Ramos (cell line): ENCODE data around the gene KCNE1.

Experiments
- in situ Hi-C: fragments of 300-500 bp; cut with MboI; formaldehyde crosslinking; loops from one replicate; pipeline ENCODE4 v1.14.3; 2022; ENCODE audit warnings: low sequenced_read_pairs; ENCODE audit not compliant: unreplicated experiment

The KCNE1 gene

DNA sequence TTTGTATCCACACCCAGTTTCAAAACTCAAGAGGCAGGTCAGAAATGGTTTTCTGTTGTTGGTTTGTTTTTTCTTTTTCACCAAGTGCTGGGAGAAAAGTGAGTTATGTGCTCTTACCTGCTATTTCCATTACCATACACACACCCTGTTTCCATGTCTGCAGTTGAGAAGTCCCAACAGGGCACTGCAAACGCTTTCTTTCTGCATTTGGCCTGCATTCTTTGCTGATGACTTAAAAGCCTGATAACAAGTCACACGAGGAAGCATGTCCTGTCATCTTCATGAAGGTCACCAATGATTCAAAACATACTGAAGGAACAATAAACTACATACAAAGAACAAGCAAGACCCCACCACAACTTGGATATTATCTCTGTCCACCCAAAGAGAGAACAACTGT lies 24.8 kb upstream of the KCNE1 start:
- in situ Hi-C loops: no loop called here

DNA sequence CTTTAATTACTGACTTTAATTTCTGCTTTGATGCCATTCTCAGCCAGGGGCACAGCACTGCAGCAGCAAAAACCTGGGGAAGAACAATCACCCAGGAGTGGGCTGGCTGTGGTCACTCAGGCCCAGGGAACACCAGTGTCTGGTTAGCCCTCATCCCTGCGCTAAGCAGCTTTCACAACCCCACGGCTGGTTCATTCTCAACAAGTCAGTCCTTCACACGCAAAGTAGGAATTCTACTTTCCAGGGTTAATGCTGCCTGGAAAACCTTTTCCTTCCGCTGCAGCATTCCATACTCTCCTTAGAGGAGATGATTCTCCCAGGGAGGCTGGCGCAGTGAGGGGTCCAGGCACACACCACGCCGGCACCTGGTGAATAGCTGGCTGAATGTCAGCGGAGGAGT lies 24.3 kb upstream of the KCNE1 start:
- in situ Hi-C loops: no loop called here

DNA sequence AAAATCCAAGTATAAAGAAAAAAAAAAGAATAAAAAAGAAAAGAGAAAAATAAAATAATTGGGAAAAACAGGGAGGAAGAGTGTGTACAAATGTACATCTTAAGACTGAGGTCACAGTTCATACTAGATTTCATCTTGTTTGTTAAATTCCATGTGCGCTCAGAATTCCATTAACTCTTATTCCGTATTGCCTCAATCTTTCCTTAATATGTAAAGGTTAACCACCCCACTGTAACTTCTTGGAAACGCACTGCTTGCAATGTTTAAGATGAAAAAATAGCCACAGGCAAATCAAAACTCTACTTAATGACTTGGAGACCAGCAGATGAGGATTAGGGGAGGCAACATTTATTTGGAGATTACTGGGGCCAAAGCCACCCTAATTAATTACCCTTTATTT lies 23.9 kb upstream of the KCNE1 start:
- in situ Hi-C loops: no loop called here

DNA sequence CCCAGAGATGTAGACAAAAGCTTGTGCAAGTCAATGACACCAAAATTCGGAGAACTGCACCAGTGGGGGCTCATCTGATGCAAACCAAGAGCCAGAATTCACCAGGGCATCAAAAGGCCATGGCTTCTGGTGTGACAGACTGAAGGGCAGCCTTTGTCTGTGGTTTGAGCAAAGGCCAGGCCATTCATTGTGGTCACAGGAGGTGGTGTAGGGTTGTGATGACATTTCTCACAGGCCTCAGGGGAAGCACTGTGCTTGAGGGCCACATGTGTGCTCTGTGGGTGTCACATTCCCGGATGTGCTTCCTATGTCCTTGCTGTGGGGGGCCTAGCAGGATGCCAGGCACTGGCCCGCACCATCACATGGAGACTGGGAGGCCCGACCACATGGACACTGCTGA lies 22.5 kb upstream of the KCNE1 start:
- in situ Hi-C loops: no loop called here

DNA sequence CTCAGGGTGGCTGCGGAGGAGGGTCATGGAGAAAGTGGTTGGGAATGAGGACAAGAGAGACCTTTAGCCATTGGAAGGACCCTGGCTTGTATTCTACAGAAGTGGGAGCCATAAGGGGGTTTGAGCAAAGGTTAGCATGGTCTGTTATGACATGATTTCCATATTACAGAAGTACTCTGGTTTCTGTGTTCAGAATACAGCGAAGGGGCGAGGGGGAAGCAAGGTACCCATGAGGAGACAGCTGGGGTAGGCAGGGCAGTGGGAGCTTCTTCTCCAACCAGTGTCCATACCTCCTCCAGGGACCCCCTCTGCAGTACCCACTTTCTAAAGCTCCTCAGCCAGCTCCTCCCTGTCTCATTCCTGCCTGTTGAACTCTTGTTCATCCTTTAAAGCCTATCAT lies 21.9 kb upstream of the KCNE1 start:
- in situ Hi-C loops: no loop called here

DNA sequence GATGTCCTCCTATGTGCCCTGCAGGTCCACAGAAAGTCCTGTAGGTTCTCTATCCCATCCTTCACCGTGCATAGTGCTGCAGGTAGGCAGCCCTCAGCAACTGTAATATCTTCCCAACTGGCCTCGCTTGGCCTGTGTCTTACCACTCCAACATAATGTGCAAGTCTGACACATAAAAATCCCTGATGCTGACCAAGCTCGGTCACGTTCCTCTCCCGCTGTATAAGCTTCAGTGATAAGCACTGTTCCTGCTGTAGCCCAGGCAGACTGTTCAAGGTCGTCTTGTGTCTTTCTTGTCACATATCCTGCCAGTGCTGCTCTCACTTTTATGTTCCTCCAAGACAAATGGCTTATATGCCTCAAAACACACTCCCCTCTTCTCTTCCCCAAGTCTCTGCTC lies 19.4 kb upstream of the KCNE1 start:
- in situ Hi-C loops: no loop called here

DNA sequence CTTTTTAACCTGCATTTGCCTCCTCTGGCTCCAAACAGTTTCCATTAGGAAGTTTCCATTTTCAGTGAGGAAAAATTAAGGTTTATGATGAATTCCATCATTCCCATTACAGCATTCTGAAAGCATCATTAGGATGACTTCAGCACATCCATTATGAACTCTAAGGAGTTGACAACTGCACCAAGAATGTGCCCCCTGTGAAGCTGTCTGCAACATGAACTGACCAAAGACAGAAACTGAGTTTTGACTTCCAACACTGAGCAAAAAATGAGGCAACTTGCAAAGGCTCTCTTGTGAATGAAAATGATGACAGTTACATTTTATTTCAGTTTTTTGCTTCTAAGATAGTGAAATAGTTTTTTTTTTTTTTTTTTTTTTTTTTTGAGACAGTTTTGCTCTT lies 18.3 kb upstream of the KCNE1 start:
- in situ Hi-C loops: no loop called here

DNA sequence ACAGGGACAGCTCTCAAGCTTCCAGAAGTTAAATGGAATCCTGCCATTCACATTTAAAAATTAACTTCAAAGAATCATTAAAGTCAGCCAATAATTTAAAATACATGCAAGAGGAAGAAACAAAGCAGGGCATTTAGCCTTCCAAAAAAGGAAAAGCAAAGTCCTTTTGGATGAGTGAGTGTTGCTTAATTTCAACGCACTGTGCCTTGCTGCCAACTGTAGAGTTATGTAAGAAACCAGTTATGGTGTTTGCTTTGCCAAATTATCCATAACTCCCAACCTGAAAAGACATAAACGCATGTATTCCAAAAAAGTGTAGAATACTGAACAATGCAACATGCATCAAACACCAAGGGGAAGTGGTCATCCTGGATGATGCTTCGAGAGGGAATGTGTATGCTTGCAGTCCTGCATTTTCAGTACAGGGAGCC lies 16.1 kb upstream of the KCNE1 start:
- in situ Hi-C loops: no loop called here

DNA sequence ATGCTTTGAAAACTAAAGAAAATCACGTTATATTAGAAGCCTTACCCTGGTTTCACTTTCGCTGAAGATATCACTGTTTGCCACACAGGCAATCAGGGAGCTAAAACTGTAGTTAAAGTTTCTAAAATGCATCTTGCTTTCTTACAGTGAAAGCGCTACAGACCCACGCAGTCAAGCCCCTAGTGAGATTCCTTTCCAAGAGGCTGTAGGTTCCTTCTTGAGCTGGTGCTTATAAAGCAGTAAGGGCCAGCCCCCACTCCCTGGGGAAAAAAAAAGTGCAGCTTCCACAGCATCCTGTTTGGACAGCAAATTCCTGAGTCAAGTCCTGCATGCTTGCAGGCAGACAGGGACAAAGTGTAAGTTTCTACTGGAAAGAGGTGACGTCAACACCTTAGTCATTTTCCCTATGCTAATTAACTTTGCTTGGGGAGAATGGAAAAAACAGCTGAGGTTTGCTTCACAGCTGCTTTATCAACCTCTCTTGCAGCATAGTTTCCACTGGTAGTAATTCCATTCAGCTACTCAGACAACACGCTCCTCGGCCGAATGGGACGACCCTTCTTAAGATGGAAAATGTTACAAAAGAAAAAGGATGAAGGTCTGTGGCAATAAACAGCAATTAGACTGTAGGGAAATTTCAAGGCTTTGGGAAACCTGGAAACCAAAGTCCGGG lies 14.7 kb upstream of the KCNE1 start:
- in situ Hi-C loops: no loop called here

DNA sequence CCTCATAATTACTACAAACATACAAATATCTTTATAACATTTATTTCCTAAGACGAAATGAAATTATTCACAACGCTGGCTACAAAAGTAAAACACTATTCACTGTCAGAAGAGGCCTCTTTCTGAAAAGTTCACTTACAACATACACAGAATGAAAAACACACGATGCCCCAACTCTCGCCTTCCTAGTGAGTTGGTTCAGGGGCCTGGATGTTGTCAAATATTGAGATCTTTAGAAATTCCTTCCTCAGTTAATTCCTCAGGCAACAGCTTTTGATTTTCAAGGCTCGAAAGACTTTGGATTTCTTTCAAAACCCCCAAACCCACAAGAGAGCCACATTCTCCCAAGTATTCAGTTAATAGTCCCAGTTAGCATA lies 14.2 kb upstream of the KCNE1 start:
- in situ Hi-C loops: no loop called here

DNA sequence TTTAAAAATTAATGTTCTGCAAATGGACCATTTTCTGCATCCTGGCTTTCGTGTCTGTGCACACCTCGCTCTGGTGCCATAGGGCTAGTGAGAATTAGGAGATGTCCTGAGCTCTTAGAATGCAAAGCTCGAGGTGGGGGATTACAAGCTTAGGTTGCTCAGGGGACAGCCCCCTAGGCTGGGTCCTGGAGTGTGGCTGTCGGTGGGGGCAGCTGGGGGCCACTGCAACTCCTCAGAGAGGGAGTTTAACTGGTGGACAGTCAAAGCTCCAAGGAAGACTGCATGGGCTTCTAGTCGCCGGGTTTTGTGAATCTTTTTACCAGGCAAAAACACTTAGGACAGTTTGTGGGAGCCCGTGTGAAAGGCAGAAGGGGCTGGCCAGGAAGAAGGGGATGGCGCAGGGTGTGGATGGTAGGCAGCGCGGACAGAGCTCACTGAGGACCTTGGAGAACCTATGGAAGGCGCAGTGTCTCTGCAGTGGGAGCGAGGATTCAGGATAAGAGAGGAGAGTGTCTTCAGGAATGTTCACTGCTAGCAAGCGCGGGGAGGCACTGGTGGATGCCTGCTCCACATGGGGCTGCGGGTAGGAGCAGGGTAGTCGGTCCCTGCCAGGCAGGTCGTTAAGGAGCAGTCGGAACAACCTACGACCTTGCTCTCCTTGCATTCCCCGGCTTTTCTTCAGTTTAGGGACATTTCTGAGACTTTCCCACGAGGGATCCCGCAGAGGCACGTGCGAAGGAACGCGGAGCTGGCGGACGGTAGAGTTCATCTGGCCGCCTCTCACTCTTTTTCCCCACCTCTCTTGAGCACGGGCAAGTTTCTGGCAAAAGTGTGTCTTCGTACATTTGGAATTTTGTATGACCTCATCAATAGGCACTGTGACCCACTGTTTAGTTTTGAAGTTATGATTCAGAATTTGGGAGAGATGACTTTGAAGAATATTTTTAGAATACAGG lies 12.9 kb upstream of the KCNE1 start:
- in situ Hi-C loops: no loop called here

DNA sequence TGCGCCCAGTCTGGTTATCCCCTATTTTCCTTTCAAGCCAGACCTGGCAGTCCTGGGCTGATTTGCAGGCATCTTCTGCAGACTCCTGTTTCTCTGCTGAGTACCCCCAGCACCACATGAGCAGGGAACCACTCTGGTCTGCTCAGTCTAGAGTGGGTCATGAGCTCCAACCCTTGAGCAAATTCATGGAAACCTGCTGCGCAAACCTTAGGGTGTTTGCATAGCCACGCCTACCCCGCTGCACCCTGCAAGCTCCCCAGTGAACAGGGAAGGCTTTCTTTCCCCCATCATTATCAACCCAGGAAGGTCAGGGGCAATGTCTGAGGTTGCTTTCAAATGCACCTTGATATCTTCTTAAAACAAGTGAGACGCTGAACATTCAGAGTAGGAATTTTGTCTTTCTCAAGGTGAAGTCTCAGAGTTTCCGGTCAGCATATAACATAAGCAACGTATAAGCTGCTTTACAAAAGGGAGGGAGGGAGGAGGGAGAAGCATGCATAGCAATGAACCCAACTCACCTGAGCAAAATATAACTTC lies 11.1 kb upstream of the KCNE1 start:
- in situ Hi-C loops: no loop called here

DNA sequence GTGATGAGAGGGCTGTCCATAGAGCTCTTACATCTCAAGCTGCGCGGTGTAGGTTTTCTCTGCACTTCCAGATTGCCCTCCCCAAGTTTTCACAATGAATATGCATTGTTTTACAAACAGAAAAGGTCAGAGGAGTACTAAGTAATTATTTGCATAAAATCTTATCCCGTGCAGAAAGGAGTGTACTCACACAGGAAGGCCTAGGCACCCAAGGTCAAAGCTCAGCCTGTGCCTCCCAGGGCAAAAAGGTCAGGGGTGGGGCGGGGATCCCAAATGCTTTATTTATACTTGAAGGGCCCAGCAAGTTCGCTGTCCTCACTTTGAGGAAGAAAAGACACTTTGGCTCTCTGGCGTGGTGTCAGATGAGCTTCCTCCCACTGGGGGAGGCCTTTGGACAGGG lies 10.3 kb upstream of the KCNE1 start:
- in situ Hi-C loops: no loop called here

DNA sequence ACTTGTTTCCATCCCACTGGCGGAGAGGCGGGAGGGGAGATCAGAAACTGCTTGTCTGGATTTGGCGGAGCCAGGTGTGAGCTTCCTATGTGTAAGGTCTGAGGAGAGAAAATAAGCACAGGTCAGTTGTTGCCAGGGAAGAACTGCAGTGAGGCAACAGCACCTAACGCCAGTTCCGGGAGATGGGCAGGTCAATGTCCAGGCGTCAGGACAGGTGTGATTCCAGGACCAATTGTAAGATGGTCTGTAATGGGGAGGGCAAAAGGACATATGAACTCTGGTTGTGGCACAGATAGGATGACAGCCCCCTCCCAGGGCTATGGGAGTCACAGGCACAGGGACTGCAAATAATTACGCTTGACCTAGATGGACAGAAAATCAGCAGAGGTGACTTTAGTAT lies 9.6 kb upstream of the KCNE1 start:
- in situ Hi-C loops: no loop called here

DNA sequence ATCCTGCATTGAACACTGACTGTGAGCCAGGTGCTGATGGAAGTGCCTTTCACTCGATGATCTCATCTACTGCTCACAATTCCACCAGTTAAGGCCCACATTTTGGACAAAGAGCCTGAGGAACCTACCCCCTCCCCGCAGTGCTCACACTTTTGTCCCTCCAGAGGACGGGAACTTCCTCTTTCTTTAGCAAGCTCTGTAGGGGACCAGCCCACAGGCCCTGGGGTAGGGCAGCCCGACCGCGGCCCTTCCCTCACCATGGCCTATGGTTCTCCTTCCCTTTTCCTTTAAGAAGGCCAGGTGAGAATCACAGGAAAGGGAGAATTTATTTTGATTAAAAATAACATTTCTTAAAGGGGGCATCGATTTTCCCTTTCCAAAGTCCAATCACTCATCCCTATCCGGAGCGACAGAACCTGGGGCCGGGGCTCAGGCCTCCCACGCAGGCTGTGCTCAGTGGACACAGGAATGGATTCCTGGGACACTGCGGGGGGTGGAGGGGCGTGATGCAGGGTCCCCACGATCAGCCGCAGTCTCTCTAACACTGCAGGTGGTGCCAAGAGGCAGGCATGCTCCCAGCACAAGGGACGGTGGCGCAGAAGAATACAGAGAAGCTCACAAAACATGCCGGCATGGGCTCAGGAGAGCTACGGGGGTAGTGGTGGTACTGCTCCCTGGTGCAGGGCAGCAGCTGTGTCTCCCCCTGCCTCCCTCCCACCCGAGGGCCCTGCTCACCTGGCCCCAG lies 8.9 kb upstream of the KCNE1 start:
- in situ Hi-C loops: no loop called here

DNA sequence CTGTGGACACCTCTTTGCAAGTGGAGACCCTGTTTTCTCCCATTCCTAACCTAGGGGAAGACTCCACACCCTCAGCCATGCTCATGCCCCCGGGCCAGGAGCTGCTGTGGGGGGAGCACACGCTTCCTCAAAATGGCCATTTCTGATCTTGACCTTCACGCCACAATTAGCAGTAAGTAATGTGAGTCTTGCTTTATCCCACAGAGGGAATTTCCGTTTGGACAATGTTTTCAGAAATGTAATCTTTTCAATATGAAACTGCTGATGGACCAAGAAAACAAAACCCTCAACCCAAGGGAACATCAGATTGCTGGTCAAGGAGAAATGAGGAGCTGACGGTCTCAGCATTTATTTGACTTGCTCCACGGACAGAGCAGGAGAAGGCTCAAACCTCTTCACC lies 8.3 kb upstream of the KCNE1 start:
- in situ Hi-C loops: no loop called here

DNA sequence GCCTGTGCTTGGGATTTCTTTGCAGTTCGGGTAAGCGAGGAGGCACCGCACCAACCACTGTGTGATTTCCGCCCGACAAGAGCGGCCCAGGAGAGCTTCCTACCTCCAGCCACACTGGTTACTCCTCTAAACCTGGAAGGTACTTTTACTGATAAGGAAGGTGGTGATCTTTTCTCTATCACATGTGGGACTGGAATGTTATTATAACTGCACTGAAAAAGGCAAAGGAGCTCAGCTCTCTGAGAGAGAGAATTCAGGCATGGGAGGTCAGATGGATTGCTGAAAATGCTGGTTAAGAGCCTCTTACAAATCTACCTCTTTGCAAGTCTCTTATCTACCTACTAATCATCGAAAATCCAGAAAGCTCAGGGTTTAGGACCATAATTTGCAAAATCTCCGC lies 7.7 kb upstream of the KCNE1 start:
- in situ Hi-C loops: no loop called here

DNA sequence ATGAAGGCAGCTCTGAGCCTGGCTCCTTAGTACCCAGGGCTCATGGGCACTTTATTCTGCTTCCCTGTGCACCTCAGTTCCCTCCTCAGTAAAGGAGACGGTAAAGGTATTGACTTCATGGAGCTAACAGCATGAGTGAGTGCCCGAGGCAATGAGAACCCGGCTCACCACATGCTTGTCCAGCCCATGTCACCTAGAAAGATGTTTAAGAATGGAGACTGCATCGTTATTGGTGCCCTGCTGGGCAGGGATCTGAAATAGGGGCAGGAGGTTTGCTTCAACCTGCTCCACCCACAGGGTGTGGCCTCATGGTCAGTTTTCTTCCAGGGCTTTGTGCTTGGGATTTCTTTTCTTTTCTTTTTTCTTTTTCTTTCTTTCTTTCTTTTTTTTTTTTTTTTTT lies 7.0 kb upstream of the KCNE1 start:
- in situ Hi-C loops: no loop called here

DNA sequence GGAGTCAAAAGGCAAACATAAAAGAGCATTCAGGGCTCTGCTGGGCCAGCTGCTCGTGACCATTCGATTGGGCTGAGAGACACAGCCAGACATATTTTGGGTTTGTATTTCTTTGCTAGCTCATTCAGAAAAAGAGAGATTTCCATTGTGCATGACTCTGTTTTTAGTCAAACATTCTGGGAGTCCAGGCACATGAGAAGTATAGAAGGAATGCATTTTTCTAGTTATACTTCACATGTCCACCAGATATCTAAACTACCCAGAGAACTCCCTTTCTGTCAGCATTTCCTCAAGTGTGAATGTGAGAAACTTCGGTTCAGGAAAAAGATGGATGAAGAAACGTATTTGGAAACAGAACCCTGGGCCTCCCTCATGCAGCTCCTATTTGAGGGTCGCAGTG lies 6.3 kb upstream of the KCNE1 start:
- in situ Hi-C loops: no loop called here

DNA sequence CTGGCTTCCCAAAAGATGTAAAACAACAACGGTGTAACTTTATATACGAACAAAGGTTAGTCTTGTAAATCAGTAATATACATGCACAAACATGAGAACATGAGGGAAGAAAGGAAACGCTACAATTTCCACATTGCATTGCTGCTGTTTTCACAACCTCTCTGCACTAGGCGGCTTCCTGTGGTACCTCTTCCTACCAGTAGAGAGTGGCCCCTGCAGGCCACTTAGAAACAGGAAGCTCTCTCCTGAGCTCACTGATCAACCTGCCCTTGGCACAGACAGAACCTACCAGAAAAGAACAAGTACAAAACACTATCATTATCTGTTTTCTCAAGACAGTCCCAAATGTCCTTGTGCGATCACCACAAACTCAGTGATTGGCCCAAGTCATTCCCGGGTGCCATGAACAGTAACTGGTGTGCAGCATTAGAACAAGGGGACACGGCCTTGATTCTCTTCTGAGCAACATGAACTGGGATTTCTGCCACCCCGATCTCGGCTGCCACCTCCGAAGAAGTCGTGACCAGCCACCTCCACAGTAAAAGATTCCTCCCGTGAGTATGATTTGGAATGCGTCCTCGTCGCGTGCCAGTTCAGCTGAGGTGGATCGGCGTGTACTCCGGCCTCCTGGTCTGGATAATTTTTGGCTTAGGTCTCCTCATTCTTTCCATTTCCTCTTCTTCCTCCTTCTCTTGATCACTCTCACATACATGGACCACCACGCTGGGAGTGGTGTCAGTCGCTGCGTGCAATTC lies 5.7 kb upstream of the KCNE1 start:
- in situ Hi-C loops: no loop called here
